SK-N-SH (cell line): ENCODE data around the gene ELMO1. TPM values are rescaled to one million over a fixed set of nuclear protein-coding genes. Genes with fewer than 3 reads are reported as not detected.

Experiments
- CTCF ChIA-PET: fragments of 300-600, 350-600 bp; formaldehyde crosslinking; extraction: SDS; loops from one replicate; lab custom pipeline; 2021; lab: Yijun Ruan, JAX
- POLR2A ChIA-PET: fragments of 350-600 bp; sonication (Branson Sonifier 250); formaldehyde crosslinking; extraction: SDS; loops from one replicate; lab custom pipeline; 2020; ENCODE audit warnings: antibody characterized with exemption, inconsistent platforms; lab: Yijun Ruan, JAX
- DNase-seq: peaks from one replicate; pipeline ENCODE4 v3.0.0; 2012
- H2AFZ ChIP-seq: fragments of 200-600 bp; sonication (generic); 2 replicates; pipeline ENCODE4 v1.8.1; 2016; ENCODE audit warnings: antibody characterized with exemption, mild to moderate bottlenecking, low read depth
- H3F3A ChIP-seq: fragments of 200-600 bp; sonication (generic); replicated peaks from 2 replicates; pipeline ENCODE3; 2016; ENCODE audit warnings: antibody characterized with exemption, mild to moderate bottlenecking; ENCODE audit not compliant: insufficient read depth
- H3K27ac ChIP-seq, 2 experiments: fragments of 200-500 bp in 1 of 2; fragments of 200-600 bp in 1 of 2; sonication (Bioruptor generic) in 1 of 2; sonication (generic), shearing (Covaris generic) in 1 of 2; 2 replicates each; pipeline versions ENCODE4 v1.5.1 to v1.6.1; 2014 to 2016; ENCODE audit warnings: low read depth in 2 of 2, inconsistent platforms in 1 of 2, low read length in 1 of 2, mild to moderate bottlenecking in 1 of 2, mixed read lengths in 1 of 2
- H3K27me3 ChIP-seq: fragments of 200-600 bp; sonication (generic), shearing (Covaris generic); 2 replicates; pipeline ENCODE4 v1.6.1; 2016; ENCODE audit warnings: mixed run types; ENCODE audit not compliant: insufficient read depth
- H3K36me3 ChIP-seq, 2 experiments: fragments of 200-500 bp in 1 of 2; fragments of 200-600 bp in 1 of 2; sonication (Bioruptor generic) in 1 of 2; sonication (generic) in 1 of 2; replicated peaks in 1 of 2; 2 replicates each; pipeline versions ENCODE3 to v1.5.1; 2014 to 2016; ENCODE audit warnings: low read length in 1 of 2, mild to moderate bottlenecking in 1 of 2; ENCODE audit not compliant: insufficient read depth in 2 of 2, control insufficient read depth in 1 of 2
- H3K4me1 ChIP-seq, 2 experiments: fragments of 200-500 bp in 1 of 2; fragments of 200-600 bp in 1 of 2; sonication (Bioruptor generic) in 1 of 2; sonication (generic), shearing (Covaris generic) in 1 of 2; 2 replicates each; pipeline versions ENCODE4 v1.5.1 to v1.6.1; 2014 to 2016; ENCODE audit warnings: low read depth in 1 of 2, low read length in 1 of 2, mixed run types in 1 of 2; ENCODE audit not compliant: insufficient read depth in 2 of 2, control insufficient read depth in 1 of 2
- H3K4me2 ChIP-seq: fragments of 200-600 bp; sonication (generic), shearing (Covaris generic); 2 replicates; pipeline ENCODE4 v1.6.1; 2017; ENCODE audit warnings: mixed run types
- H3K4me3 ChIP-seq, 2 experiments: fragments of 200-500 bp in 1 of 2; fragments of 200-600 bp in 1 of 2; sonication (Bioruptor generic) in 1 of 2; sonication (generic), shearing (Covaris generic) in 1 of 2; 2 replicates each; pipeline versions ENCODE4 v1.5.1 to v1.8.1; 2014 to 2016; ENCODE audit warnings: low read depth in 2 of 2, inconsistent platforms in 1 of 2, low read length in 1 of 2, mild to moderate bottlenecking in 1 of 2, mixed read lengths in 1 of 2, moderate library complexity in 1 of 2
- H3K79me2 ChIP-seq: fragments of 200-600 bp; sonication (generic); 2 replicates; pipeline ENCODE4 v1.8.1; 2017; ENCODE audit warnings: mild to moderate bottlenecking; ENCODE audit not compliant: insufficient read depth
- H3K9ac ChIP-seq: fragments of 200-600 bp; sonication (generic); 2 replicates; pipeline ENCODE4 v1.6.1; 2017; ENCODE audit warnings: mixed run types
- H3K9me2 ChIP-seq: fragments of 200-600 bp; sonication (generic); 2 replicates; pipeline ENCODE4 v1.6.1; 2017; ENCODE audit warnings: mixed run types
- H3K9me3 ChIP-seq: fragments of 200-600 bp; sonication (generic); 2 replicates; pipeline ENCODE4 v1.6.1; 2017; ENCODE audit warnings: mixed run types, mild to moderate bottlenecking, moderate library complexity
- H4K20me1 ChIP-seq: fragments of 200-600 bp; sonication (generic); 2 replicates; pipeline ENCODE4 v1.6.1; 2017; ENCODE audit warnings: mild to moderate bottlenecking, mixed run types; ENCODE audit not compliant: insufficient read depth
- CHD2 ChIP-seq: fragments of 150-350 bp; IDR thresholded peaks from 2 replicates; pipeline ENCODE4 v1.6.1; 2018; ENCODE audit warnings: low read length; ENCODE audit not compliant: partially characterized antibody
- EP300 ChIP-seq, 2 experiments: IDR thresholded peaks; 2 replicates each; pipeline versions ENCODE4 v1.4.0 to v1.6.1; 2012; ENCODE audit warnings: borderline replicate concordance in 1 of 2, low read depth in 1 of 2, low read length in 1 of 2
- EZH2phosphoT487 ChIP-seq: fragments of 200-600 bp; sonication (generic); IDR thresholded peaks from 2 replicates; pipeline ENCODE4 v1.6.1; 2017; ENCODE audit warnings: low read depth, mixed run types, mild to moderate bottlenecking, antibody characterized with exemption, moderate library complexity, borderline replicate concordance
- FOXJ3 ChIP-seq: sonication (generic); formaldehyde crosslinking; IDR thresholded peaks from 2 replicates; pipeline ENCODE4 v1.5.1; 2020; ENCODE audit warnings: mild to moderate bottlenecking, missing genetic modification reagents
- JUND ChIP-seq: IDR thresholded peaks from 2 replicates; pipeline ENCODE4 v1.4.0; 2012
- NRF1 ChIP-seq: IDR thresholded peaks from 2 replicates; pipeline ENCODE4 v1.6.1; 2012; ENCODE audit warnings: low read depth, mild to moderate bottlenecking, low read length
- RAD21 ChIP-seq: IDR thresholded peaks from 2 replicates; pipeline ENCODE4 v1.6.1; 2012; ENCODE audit warnings: mild to moderate bottlenecking, low read length
- RCOR1 ChIP-seq: fragments of 150-350 bp; IDR thresholded peaks from 2 replicates; pipeline ENCODE4 v1.6.1; 2017; ENCODE audit warnings: antibody characterized with exemption, low read length
- RXRA ChIP-seq: IDR thresholded peaks from 2 replicates; pipeline ENCODE4 v1.4.0; 2012; ENCODE audit warnings: low read depth, mild to moderate bottlenecking, borderline replicate concordance
- SMC3 ChIP-seq: IDR thresholded peaks from 2 replicates; pipeline ENCODE4 v1.6.1; 2012; ENCODE audit warnings: low read depth, low read length, improper control_type of control experiment
- TEAD4 ChIP-seq: IDR thresholded peaks from 2 replicates; pipeline ENCODE4 v1.4.0; 2012; ENCODE audit warnings: mild to moderate bottlenecking, borderline replicate concordance; ENCODE audit not compliant: insufficient read depth
- ZBTB33 ChIP-seq: IDR thresholded peaks from 2 replicates; pipeline ENCODE4 v1.4.0; 2012; ENCODE audit warnings: low read depth, borderline replicate concordance
- WGBS: methylation state at CpG from one replicate; pipeline ENCODE4 v1.1.6; 2017; ENCODE audit warnings: low lambda C conversion rate; 5-methylcytosine and 5-hydroxymethylcytosine counted together
- polyA plus RNA-seq, 3 experiments: library from polyadenylated mRNA; depleted of rRNA; stranded (reverse); fragments of >200 nt; gene quantifications; 2 replicates each; pipeline ENCODE4 v1.2.3, GENCODE V29; 2012
- TF ChIP-seq, protein P1 (sequence below): fragments of 200-600 bp; sonication (generic); IDR thresholded peaks from 2 replicates; pipeline ENCODE4 v1.6.1; 2017; ENCODE audit warnings: antibody characterized with exemption, mild to moderate bottlenecking, moderate library complexity
- TF ChIP-seq, protein P2 (sequence below): IDR thresholded peaks from 2 replicates; pipeline ENCODE4 v1.6.1; 2012; ENCODE audit warnings: mild to moderate bottlenecking, low read depth, low read length, moderate library complexity
- TF ChIP-seq, protein P3 (sequence below): IDR thresholded peaks from 2 replicates; pipeline ENCODE4 v1.4.0; 2012; ENCODE audit warnings: low read depth, borderline replicate concordance

ELMO1 gene
- polyA plus RNA-seq, 1 of the 3 experiments (the other 2 are of a cell fraction): 0.64 TPM

- no peaks in the 10 kb centered on the region for H3K79me2 ChIP-seq
- peak; percentile 54 for DNase-seq
- CTCF ChIA-PET: interaction anchor here (0.5 to 6.9 kb wide), 89 partner anchors 9 to 1139 kb away, joined by 3 to 116 read pairs (median 5); partner anchors contain the start of genes ELMO1 and SFRP4
- H2AFZ ChIP-seq: no peak overlapping the region
- TF ChIP-seq, protein P1, sequence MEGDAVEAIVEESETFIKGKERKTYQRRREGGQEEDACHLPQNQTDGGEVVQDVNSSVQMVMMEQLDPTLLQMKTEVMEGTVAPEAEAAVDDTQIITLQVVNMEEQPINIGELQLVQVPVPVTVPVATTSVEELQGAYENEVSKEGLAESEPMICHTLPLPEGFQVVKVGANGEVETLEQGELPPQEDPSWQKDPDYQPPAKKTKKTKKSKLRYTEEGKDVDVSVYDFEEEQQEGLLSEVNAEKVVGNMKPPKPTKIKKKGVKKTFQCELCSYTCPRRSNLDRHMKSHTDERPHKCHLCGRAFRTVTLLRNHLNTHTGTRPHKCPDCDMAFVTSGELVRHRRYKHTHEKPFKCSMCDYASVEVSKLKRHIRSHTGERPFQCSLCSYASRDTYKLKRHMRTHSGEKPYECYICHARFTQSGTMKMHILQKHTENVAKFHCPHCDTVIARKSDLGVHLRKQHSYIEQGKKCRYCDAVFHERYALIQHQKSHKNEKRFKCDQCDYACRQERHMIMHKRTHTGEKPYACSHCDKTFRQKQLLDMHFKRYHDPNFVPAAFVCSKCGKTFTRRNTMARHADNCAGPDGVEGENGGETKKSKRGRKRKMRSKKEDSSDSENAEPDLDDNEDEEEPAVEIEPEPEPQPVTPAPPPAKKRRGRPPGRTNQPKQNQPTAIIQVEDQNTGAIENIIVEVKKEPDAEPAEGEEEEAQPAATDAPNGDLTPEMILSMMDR: peak; percentile 46
- TF ChIP-seq SMC3 (peak; percentile 64; the same call in 1 of the 2 replicates), RAD21 (peak; percentile 96), JUND (no peak), NRF1 (no peak), RCOR1 (no peak), CHD2 (no peak), TEAD4 (no peak)
- TF ChIP-seq, protein P2, sequence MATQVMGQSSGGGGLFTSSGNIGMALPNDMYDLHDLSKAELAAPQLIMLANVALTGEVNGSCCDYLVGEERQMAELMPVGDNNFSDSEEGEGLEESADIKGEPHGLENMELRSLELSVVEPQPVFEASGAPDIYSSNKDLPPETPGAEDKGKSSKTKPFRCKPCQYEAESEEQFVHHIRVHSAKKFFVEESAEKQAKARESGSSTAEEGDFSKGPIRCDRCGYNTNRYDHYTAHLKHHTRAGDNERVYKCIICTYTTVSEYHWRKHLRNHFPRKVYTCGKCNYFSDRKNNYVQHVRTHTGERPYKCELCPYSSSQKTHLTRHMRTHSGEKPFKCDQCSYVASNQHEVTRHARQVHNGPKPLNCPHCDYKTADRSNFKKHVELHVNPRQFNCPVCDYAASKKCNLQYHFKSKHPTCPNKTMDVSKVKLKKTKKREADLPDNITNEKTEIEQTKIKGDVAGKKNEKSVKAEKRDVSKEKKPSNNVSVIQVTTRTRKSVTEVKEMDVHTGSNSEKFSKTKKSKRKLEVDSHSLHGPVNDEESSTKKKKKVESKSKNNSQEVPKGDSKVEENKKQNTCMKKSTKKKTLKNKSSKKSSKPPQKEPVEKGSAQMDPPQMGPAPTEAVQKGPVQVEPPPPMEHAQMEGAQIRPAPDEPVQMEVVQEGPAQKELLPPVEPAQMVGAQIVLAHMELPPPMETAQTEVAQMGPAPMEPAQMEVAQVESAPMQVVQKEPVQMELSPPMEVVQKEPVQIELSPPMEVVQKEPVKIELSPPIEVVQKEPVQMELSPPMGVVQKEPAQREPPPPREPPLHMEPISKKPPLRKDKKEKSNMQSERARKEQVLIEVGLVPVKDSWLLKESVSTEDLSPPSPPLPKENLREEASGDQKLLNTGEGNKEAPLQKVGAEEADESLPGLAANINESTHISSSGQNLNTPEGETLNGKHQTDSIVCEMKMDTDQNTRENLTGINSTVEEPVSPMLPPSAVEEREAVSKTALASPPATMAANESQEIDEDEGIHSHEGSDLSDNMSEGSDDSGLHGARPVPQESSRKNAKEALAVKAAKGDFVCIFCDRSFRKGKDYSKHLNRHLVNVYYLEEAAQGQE: no peak
- TF ChIP-seq, all 33 proteins: peak for 3
- POLR2A ChIA-PET: no interaction called here
- H3K9me3 ChIP-seq: no peaks in the 10 kb centered on the region
- H3K27ac ChIP-seq: no peak overlapping the region
- no peaks in the 10 kb centered on the region for H3K27me3 ChIP-seq
- no peaks in the 10 kb centered on the region for H4K20me1 ChIP-seq
- H3K9ac ChIP-seq: no peak overlapping the region
- H3K36me3 ChIP-seq: no peaks in the 10 kb centered on the region
- H3K4me3 ChIP-seq: no peak overlapping the region
- H3K4me2 ChIP-seq: no peak overlapping the region
- H3K9me2 ChIP-seq: no peaks in the 10 kb centered on the region
- WGBS: 2% methylated on average over 1 of the region's 1 CpG
- no peaks in the 10 kb centered on the region for H3F3A ChIP-seq
- H3K4me1 ChIP-seq: peaks cover 0 to 13% of the 10 kb centered on the region in 2 experiments; a peak in 2 of 4 replicates
Measured at GRCh38 chr7:37234928-37235327, 213.7 kb downstream of the ELMO1 start.

DNA sequence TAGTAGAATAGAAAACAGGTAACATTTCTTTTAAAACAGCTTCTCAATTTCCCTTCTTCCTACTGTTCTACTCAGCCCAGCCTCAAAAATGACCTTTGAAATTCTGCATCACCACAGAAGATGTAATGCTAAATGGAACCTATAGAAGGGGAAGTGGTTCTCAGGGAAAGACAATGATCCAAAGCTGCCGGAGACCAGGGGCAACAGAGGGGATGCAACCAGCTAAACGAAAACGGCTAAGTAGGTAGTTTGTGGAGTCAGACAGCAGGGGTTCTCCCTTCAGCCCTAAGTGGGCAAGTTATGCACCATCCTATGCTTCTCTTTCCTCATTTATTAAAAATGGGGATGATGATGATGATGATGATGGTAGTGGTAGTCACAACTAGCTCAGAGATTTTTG, 214.3 kb downstream of the ELMO1 start:
- H3K27ac ChIP-seq: no peak overlapping the region
- H3K9me2 ChIP-seq: no peaks in the 10 kb centered on the region
- H4K20me1 ChIP-seq: no peaks in the 10 kb centered on the region
- H3K9me3 ChIP-seq: no peaks in the 10 kb centered on the region
- no peaks in the 10 kb centered on the region for H3F3A ChIP-seq
- H3K9ac ChIP-seq: no peak overlapping the region
- CTCF ChIA-PET: interaction anchor here (0.5 to 6.9 kb wide), 81 partner anchors 9 to 1139 kb away, joined by 3 to 116 read pairs (median 5); partner anchors contain the start of genes ELMO1 and SFRP4
- 26% methylated on average over 3 of the region's 3 CpGs for WGBS
- POLR2A ChIA-PET: interaction anchor here (0.7 kb wide), 1 partner anchor 441 kb away, joined by 3 read pairs; no protein-coding TSS in a partner anchor
- H3K36me3 ChIP-seq: no peaks in the 10 kb centered on the region
- H2AFZ ChIP-seq: no peak overlapping the region
- H3K4me1 ChIP-seq: peaks cover 0 to 13% of the 10 kb centered on the region in 2 experiments; a peak in 2 of 4 replicates
- no peak overlapping the region for H3K4me2 ChIP-seq
- no peak overlapping the region for H3K4me3 ChIP-seq
- H3K79me2 ChIP-seq: no peaks in the 10 kb centered on the region
- H3K27me3 ChIP-seq: no peaks in the 10 kb centered on the region
- no peak for DNase-seq
- TF ChIP-seq, protein P2: no peak
- TF ChIP-seq ZBTB33 (no peak), EP300 (IDR thresholded peaks at IDR 0.05; ENCODE audit: borderline replicate concordance in 1 of 2, low read depth in 1 of 2, low read length in 1 of 2) (no peak), EZH2phosphoT487 (no peak), RXRA (no peak), FOXJ3 (CRISPR knock-in tag) (no peak)
- TF ChIP-seq, protein P3, sequence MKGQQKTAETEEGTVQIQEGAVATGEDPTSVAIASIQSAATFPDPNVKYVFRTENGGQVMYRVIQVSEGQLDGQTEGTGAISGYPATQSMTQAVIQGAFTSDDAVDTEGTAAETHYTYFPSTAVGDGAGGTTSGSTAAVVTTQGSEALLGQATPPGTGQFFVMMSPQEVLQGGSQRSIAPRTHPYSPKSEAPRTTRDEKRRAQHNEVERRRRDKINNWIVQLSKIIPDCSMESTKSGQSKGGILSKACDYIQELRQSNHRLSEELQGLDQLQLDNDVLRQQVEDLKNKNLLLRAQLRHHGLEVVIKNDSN: no peak
